ENCODE data around the gene CNIH3. TPM values are rescaled to one million over a fixed set of nuclear protein-coding genes. Genes with fewer than 3 reads are reported as not detected.
"Not testable (repeated sequence)": the region's sequence is repeated elsewhere in the genome, so short reads cannot be mapped to it uniquely, and the experiment has no call there.

Gene CNIH3
- total and polyA plus RNA-seq, 2 of the 4 experiments (the other 2 are of a cell fraction), result 2.0 to 2.9 TPM

DNA sequence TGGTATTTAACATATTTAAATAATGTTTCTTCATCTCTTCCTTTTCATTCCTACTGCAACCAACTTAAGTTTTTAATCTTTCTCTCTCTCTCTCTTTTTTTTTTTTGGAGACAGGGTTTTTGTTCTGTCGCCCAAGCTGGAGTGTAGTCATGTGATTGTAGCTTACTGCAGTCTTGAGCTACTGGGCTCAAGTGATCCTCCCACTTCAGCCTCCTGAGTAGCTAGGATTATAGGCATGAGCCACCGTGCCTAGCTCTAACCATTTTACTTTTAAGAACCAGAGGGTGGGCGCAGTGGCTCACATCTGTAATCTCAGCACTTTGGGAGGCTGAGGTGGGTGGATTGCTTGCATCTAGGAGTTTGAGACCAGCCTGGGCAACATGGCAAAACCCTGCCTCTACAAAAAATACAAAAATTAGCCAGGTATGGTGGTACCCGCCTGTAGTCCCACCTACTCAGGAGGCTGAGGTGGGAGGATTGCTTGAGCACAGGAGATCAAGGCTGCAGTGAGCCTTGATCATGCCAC lies 95.2 kb downstream of the CNIH3 start:
- in situ Hi-C loops (cut with MboI; ENCODE audit: low sequenced_read_pairs); BruUV-seq (replicated peaks); H4K91ac ChIP-seq (ENCODE audit: insufficient read depth, low read depth, low read length); H2AK5ac ChIP-seq (ENCODE audit: low read depth, low read length); H3K9me1 ChIP-seq (ENCODE audit: insufficient read depth, low read length); H4K20me1 ChIP-seq (ENCODE audit: insufficient read depth, low read length); H3K9me3 ChIP-seq (ENCODE audit: control insufficient read depth, insufficient read depth, low read length); H4K5ac ChIP-seq (ENCODE audit: low read depth, low read length); H2AFZ ChIP-seq (replicated peaks; ENCODE audit: low read length, poor library complexity); intact Hi-C loops (cut with micrococcal nuclease); H2BK120ac ChIP-seq (ENCODE audit: low read depth, low read length); H3K23ac ChIP-seq (ENCODE audit: low read depth, low read length); H3K79me1 ChIP-seq (ENCODE audit: low read depth in 1 of 2, low read length in 2 of 2); H3K4me2 ChIP-seq (ENCODE audit: low read depth, low read length); dilution Hi-C loops (cut with HindIII; ENCODE audit: low sequenced_read_pairs, unreplicated experiment); H3K4ac ChIP-seq (ENCODE audit: low read depth, low read length); H3K27me3 ChIP-seq (ENCODE audit: control insufficient read depth, insufficient read depth, low read length); H3K27ac ChIP-seq (ENCODE audit: insufficient read depth, low read length); H3K4me3 ChIP-seq (ENCODE audit: insufficient read depth, low read depth, low read length); H2BK15ac ChIP-seq (ENCODE audit: low read depth, low read length); H3K4me1 ChIP-seq (ENCODE audit: control insufficient read depth, insufficient read depth, low read length); ATAC-seq (ENCODE audit: low read depth); H3K18ac ChIP-seq (ENCODE audit: low read depth, low read length); H3K9ac ChIP-seq (ENCODE audit: low read depth, low read length); H3K14ac ChIP-seq (replicated peaks; ENCODE audit: low read depth, low read length); DNase-seq; POLR2A ChIA-PET (ENCODE audit: unreplicated experiment); H2BK20ac ChIP-seq (ENCODE audit: low read depth, low read length); H3K36me3 ChIP-seq (ENCODE audit: control insufficient read depth, insufficient read depth, low read length); H4K8ac ChIP-seq (ENCODE audit: low read depth in 2 of 2, low read length in 2 of 2); H2BK5ac ChIP-seq (ENCODE audit: low read depth, low read length, poor library complexity, severe bottlenecking); H2AK9ac ChIP-seq (replicated peaks; ENCODE audit: low read depth, low read length, poor library complexity); H3K56ac ChIP-seq (ENCODE audit: extremely low read depth, insufficient read depth, low read length): not testable (repeated sequence)
- no CpG with 5 or more reads among the region's 4 CpGs for WGBS, 2 experiments (ENCODE audit: extremely low coverage in 2 of 2, insufficient read length in 1 of 2)
- CTCF ChIA-PET, result interaction anchor here (0.6 kb wide), 1 partner anchor 37 kb away, joined by 4 read pairs; no protein-coding TSS in a partner anchor

All from IMR-90 (cell line).